ENCODE data around the gene SMARCA5.

Gene SMARCA5

DNA sequence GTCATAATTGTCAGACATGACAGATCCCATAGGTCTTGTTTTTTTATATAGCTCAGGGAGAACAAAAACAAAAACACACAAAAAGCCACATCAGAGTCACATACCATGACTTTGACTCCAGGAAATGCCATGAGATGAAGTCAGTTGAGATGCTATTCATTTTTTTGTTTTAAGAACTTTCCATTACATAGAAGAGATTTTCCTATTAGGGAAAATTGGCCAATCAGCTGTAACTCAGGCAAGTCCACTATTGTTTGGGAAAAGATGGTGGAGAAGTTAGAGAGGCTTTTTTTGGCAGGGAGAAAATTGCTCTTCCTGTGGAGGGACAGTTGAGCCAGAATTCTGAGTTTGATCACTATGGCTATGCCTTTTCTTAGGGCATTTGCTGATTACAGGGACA lies 72.6 kb downstream of the SMARCA5 start:
- H3K36me3 ChIP-seq (ENCODE audit: insufficient read depth, low read depth, low read length), result no peaks in the 10 kb centered on the region
- no peaks in the 10 kb centered on the region for H3K4me1 ChIP-seq (ENCODE audit: insufficient read depth, low read length)
- no peak overlapping the region for H3K4me3 ChIP-seq (ENCODE audit: low read length)
- H3K9ac ChIP-seq (ENCODE audit: low read depth, low read length), result no peak overlapping the region
- no peaks in the 10 kb centered on the region for H3K27me3 ChIP-seq (ENCODE audit: insufficient read depth, low read length)
- H3K27ac ChIP-seq (ENCODE audit: low read length), result no peak overlapping the region
- peaks cover 3% of the 10 kb centered on the region for H3K9me3 ChIP-seq (ENCODE audit: insufficient read depth, low read depth, low read length)

DNA sequence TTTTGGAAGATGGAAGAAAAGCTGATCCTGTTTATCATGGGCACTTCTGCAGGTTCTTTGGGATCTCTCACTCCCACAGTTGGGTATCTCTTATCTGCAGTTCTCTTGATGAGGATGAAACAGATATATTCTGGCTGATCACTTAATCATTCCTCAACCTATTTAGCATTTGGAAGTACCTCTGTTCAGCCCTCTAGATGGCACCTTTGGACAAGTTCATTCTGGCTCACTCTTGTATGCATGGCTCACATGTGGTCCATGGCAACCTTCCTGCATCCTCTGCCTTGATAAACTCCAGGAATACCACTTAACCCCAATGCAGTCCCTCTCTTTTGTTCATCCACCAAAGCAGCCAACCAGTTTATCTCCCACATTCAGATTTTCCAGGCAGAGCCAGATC lies 74.2 kb downstream of the SMARCA5 start:
- Histone ChIP-seq H3K4me3 (ENCODE audit: low read length) (no peak overlapping the region), H3K36me3 (ENCODE audit: insufficient read depth, low read depth, low read length) (no peaks in the 10 kb centered on the region), H3K4me1 (ENCODE audit: insufficient read depth, low read length) (no peaks in the 10 kb centered on the region), H3K27ac (ENCODE audit: low read length) (no peak overlapping the region), H3K9me3 (ENCODE audit: insufficient read depth, low read depth, low read length) (no peaks in the 10 kb centered on the region; the same call in 1 of the 2 replicates), H3K27me3 (ENCODE audit: insufficient read depth, low read length) (no peaks in the 10 kb centered on the region), H3K9ac (ENCODE audit: low read depth, low read length) (no peak overlapping the region)

- Histone ChIP-seq H3K36me3 (ENCODE audit: insufficient read depth, low read depth, low read length) (no peaks in the 10 kb centered on the region), H3K9ac (ENCODE audit: low read depth, low read length) (no peak overlapping the region), H3K9me3 (ENCODE audit: insufficient read depth, low read depth, low read length) (peaks cover 9% of the 10 kb centered on the region; the same call in 1 of the 2 replicates), H3K4me1 (ENCODE audit: insufficient read depth, low read length) (no peaks in the 10 kb centered on the region), H3K27me3 (ENCODE audit: insufficient read depth, low read length) (no peaks in the 10 kb centered on the region), H3K27ac (ENCODE audit: low read length) (no peak overlapping the region), H3K4me3 (ENCODE audit: low read length) (no peak overlapping the region)
These were observed 83.8 kb downstream of the SMARCA5 start for GRCh38 chr4:143597276-143597675.

DNA sequence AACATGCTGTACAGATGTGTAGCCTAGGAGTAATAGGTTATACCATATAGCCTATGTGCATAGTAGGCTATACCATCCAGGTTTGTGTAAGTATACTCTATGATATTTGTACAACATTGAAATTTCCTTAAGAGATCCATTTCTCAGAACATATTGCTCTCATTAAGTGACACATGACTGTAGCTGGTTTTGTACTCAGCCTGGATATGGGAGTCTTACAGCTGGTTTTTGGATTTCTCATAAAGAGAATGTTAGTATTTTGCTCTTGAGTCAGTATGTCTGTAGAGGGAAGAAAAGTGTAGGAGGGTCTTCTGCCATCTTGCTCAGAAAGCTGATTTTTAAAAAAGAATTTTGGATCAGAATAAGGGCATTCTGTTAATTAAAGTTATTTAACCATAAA lies 85.3 kb downstream of the SMARCA5 start:
- Histone ChIP-seq H3K4me1 (ENCODE audit: insufficient read depth, low read length) (no peaks in the 10 kb centered on the region), H3K27me3 (ENCODE audit: insufficient read depth, low read length) (no peaks in the 10 kb centered on the region), H3K4me3 (ENCODE audit: low read length) (no peak overlapping the region), H3K9ac (ENCODE audit: low read depth, low read length) (no peak overlapping the region), H3K36me3 (ENCODE audit: insufficient read depth, low read depth, low read length) (no peaks in the 10 kb centered on the region), H3K9me3 (ENCODE audit: insufficient read depth, low read depth, low read length) (peaks cover 6% of the 10 kb centered on the region; the same call in 1 of the 2 replicates), H3K27ac (ENCODE audit: low read length) (no peak overlapping the region)

- Histone ChIP-seq H3K27ac (ENCODE audit: low read length) (no peak overlapping the region), H3K9ac (ENCODE audit: low read depth, low read length) (no peak overlapping the region), H3K4me3 (ENCODE audit: low read length) (no peak overlapping the region), H3K4me1 (ENCODE audit: insufficient read depth, low read length) (no peaks in the 10 kb centered on the region), H3K9me3 (ENCODE audit: insufficient read depth, low read depth, low read length) (no peaks in the 10 kb centered on the region), H3K27me3 (ENCODE audit: insufficient read depth, low read length) (no peaks in the 10 kb centered on the region), H3K36me3 (ENCODE audit: insufficient read depth, low read depth, low read length) (no peaks in the 10 kb centered on the region)
These were observed 86.3 kb downstream of the SMARCA5 start for GRCh38 chr4:143599827-143600226.

DNA sequence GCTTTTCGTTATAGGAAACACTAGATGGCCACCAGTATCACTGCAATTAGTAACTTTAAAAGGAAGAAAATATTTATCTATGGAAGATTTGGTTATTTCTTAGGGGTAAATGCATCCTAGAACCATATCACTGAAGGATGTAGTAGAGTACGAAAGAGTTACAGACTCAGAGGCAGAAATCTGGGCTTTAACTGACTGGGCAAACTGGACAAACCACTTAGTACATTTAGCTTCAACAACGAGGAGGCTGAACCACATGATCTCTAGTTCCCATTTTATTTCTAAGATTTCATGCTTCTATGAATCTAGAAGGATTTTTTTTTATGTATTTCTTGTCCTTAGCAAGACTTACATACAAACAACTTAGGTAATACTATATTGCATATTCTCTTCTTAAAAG lies 93.0 kb downstream of the SMARCA5 start:
- Histone ChIP-seq H3K27ac (ENCODE audit: low read length) (no peak overlapping the region), H3K4me3 (ENCODE audit: low read length) (no peak overlapping the region), H3K9ac (ENCODE audit: low read depth, low read length) (no peak overlapping the region), H3K9me3 (ENCODE audit: insufficient read depth, low read depth, low read length) (no peaks in the 10 kb centered on the region; the same call in 1 of the 2 replicates), H3K4me1 (ENCODE audit: insufficient read depth, low read length) (no peaks in the 10 kb centered on the region), H3K27me3 (ENCODE audit: insufficient read depth, low read length) (no peaks in the 10 kb centered on the region), H3K36me3 (ENCODE audit: insufficient read depth, low read depth, low read length) (no peaks in the 10 kb centered on the region)

Measured in iPS-20b (cell line).